HCT116 (cell line): ENCODE data around the gene MTHFD2L.

ENCODE experiments used
- CBX3 ChIP-seq: IDR thresholded peaks from 2 replicates; pipeline ENCODE4 v1.6.1; 2012; ENCODE audit warnings: low read depth
- SIN3A ChIP-seq: IDR thresholded peaks from 2 replicates; pipeline ENCODE4 v1.6.1; 2012; ENCODE audit warnings: low read depth
- SRF ChIP-seq: IDR thresholded peaks from 2 replicates; pipeline ENCODE4 v1.6.1; 2012; ENCODE audit warnings: low read depth

GRCh38 chr4:74305000-74305399 is 147.1 kb downstream of the MTHFD2L start:
- TF ChIP-seq SIN3A (no peak), CBX3 (no peak), SRF (no peak)
